HG03196 (cell line): ENCODE data around the gene GLRA2.
A peak's percentile ranks its signal among the peaks of the same experiment; 100 is the strongest.

ENCODE experiments used
- ATAC-seq: cut with Tn5 transposase; IDR thresholded peaks from one replicate; pipeline ENCODE4 v1.9.1; 2021; ENCODE audit not compliant: unreplicated experiment

The GLRA2 gene

DNA sequence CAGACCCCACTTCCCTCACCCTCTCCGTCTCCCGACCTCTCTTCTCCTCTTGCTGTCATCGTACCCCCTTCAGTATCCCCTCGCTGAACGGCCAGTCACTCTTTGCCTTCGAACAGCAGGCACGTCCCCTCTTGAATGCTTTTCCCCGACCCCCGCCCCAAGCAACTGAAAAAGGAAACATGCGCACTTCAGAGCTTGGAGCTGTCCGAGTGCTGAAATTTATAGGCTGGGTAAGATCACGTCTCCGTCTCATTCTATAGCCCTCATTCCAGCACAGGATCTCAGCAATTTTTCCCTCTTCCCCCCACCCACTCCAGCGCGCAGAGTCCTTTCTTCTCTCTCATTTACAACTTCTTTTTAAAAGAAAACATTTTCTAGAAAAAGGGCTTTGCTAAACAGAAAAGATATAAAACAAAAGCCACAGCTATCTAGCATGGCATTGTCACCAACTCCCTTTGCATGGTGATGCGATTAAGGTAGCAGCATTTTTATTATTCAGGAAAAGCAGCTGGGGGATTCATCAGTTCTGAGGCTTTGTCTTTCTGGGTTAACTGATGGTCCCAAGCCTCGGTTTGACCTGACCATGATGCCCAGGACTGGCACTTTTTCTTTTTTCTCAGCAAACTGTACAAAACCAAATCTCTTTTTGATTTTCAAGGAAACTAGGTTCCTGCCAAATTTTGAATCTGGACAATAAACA lies at the start of gene GLRA2:
Gene GLRA2, plus strand, starts transcription at position 247 of the 700 bp plus-strand sequence. CDS start 522 bp downstream, outside the sequence.
- no peak for ATAC-seq

DNA sequence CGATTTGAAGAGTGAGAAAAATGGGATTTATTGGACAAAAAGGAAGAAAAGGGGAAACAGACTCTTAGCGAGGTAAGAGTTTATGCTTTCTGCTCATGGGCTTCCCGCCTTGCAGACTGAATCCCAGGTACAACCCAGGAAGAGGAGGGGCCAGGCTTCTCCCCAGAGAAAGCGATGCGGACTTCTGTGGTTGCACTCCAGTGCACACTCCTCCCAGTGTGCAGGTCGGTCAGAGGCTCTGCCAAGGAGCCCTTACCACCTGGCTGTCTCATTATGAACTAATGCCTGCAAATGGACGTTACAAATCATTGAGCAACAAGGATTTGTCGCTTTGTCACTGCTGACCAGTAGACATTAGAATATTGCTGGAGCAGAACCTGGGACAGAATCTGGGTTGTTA lies 39.9 kb upstream of the GLRA2 start:
- ATAC-seq, result no peak

DNA sequence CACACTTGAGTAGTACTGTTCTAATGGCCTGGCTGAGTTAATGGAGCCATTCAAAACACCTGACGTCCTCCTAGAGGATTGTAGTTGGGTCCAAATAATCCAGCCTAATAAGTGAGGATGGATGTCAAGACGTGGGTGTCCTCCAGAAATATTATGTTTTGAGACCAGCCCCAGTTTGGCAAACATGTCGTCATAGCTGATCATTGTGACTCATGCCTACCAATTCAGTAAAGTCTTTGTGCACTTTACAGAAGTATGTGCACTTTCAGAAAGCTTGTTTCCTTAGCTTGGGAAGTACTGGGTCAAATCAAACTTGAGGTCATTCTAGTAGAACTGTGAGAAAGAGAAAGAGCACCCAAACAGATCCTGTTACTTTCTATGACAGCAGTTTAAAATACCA lies 37.6 kb upstream of the GLRA2 start:
- ATAC-seq, result no peak

DNA sequence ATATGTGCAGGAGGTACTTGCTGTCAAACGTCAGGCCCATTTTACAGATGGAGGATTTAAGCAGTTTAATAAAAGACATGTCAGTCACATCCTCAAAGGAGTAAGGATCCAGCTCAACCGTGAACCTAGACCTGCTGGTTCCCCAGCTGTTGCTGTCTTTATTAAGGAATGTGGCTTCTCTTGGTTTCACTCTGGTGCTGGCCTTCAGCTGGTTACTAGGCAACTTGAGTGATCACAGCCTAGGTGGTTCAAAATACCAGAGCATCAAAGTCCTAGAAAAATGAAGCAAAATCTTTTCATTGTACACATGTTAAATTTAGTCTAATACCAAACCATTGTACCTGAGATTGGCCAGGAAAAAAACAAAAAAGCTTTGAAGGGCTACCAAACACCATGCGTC lies 32.7 kb upstream of the GLRA2 start:
- ATAC-seq, result peak; percentile 24

DNA sequence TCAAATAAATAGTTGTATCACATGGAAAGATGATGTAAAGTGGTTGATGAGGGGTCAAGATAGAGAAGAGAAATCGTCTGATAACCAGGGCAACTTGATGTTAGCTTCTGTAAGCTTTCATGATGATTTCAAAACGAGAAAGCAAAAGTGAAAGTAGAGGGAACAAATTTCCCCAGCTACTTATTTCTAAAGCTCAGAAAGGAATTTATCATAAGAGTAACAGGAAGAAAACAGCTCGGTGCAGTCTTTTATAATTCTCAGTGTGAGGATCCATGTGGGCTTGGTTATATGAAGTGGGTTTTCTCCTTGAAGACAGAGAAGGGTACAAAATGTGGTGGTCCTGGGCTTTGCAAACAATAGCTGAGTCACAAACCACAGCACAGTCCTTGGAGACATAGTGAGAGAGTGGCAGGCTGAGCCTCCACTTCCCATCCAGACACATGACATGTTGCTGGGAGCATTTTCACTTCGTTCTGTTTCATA lies 32.1 kb upstream of the GLRA2 start:
- ATAC-seq, result peak; percentile 73

DNA sequence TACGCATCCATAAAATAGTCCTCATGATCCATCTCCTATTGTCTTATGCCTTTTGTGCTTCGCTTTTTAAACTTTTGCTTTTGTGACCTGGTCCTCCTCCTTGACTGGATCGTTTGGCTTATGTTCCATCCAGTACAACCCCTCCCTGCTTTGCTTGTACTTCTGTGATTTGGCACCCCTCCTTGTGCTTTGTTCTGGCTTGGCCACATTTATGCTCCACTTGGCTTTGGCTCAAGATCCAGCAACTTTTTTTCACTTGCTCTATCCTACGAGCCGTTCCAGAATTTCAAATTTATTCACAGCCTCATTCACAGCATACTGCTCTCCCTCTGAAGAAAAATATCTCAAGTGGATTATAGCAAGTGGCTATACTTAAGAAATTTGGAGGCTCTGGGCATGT lies 28.0 kb upstream of the GLRA2 start:
- ATAC-seq, result no peak

DNA sequence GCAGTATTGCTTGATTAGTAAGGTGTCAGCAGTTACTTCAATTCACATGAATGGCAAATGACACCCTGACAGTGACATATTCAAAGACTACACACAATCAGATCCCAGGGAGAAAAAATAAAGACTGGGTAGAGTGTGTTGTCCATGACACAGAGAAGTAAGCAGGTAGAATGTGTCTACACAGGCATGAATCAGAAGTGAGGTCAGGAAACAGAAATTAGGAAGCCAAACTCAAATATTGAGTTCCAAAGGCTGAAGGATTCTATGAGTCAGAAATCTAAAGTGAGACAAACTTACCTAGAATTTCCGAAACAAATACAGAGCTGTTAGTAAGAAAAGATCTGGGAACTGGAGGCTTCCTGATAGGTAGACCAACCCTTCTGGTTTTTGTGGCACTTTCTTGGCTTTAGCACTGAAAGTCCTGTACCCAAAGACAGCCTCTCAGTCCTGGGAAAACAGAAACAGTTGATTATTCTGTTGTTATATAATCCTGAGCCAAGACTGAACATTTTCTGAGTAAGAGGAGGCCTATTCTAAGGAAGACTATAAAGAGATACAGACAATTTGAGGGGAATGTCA lies 24.3 kb upstream of the GLRA2 start:
- no peak for ATAC-seq

DNA sequence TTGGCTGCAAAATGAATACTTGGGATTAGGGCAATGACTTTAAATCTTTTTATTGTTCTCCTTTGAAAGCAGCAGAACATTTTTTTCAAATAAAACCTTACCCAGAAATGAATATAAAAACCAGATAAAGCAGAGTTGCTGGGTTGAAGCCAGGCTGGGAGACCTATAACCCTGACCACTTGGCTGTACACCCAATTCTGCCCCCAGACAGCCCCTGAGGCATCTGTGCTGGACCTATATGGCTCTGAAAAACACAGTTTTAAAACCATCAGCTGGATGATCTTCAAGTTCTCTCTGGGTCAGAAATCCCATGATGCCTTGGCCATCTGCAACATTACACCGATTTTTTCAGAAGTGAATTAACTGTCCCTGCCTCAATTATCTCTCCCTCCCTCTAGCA lies 23.7 kb upstream of the GLRA2 start:
- no peak for ATAC-seq

DNA sequence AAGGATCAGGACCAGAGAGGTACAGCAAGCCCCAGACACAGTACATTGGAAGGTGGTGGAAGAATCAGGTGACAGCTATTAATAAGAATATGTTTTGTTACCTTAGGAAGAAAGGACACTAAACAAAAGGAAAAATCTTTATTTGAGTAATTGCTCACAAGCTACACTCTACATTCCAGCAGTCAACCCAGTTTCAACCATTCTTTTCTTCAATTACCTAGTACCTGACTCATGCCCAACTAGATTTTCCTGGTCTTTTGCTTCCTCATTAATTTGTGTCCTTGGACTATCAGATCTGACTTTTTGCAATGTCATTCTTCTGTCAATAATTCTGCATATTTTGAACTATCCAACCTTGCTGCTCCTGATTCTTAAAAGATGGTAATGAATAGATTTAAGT lies 22.5 kb upstream of the GLRA2 start:
- ATAC-seq, result no peak

DNA sequence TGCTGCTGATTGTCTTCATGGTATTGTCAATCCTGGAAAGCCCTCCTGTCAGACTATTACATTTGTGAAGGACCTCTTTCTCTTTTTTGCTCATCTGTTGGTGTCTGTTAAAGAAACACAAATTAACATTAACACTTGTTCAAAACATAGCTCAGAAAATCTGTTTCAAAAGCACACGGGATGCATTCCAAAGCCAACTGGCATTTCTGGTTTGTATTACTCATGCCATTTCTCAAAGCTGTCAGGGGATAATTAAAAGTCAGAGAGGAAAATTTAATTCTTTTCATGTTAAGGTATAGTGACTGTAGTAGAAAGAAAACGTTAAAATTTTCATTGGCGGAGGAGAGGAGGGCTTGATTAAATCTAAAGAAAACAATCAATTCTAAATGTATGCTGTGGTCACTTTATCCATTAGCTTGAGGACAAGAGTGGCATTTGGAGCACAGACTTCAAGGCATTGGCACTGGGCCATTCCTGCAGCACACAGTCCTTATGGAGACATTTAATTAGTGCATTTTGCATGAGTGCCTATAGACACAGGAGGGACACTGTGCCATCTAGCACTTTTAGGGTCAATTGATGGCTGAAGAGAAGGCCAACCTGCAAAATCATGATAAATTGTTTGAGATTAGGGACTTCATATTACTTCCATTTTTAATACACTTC lies 21.2 kb upstream of the GLRA2 start:
- no peak for ATAC-seq

DNA sequence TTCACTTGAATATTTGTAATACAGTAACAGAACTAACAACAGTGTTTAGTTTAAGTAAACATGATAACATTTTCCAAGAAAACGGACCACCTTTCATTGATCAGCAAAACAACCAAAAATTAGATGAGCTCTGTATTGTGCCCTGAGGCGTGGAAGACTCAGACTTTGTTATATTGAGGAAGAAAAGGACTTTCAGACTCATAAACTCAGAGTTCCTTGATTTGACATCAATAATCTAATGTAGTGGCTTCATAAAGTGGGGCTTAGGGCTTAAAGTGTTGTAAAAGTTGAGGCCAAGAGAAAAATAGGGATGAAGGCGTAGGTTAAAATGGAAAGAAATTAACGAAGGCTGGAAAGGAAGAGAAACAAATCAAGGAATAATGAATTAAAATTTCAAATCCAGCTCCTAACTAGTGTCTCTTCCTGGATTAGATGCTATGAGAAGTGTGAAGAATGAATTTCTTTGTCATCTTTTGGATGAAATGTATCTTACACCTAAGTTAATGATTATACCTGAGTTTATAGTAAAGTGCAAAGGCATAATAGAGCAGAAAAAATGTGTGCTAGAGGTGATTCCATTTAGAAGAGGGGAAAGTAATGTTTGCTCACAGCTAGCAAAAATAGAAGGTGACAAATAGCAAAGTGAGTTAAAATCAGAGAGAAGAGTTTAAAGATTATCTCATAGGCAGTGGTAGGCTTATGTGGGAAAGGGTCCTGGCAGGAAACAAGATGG lies 19.8 kb upstream of the GLRA2 start:
- no peak for ATAC-seq

DNA sequence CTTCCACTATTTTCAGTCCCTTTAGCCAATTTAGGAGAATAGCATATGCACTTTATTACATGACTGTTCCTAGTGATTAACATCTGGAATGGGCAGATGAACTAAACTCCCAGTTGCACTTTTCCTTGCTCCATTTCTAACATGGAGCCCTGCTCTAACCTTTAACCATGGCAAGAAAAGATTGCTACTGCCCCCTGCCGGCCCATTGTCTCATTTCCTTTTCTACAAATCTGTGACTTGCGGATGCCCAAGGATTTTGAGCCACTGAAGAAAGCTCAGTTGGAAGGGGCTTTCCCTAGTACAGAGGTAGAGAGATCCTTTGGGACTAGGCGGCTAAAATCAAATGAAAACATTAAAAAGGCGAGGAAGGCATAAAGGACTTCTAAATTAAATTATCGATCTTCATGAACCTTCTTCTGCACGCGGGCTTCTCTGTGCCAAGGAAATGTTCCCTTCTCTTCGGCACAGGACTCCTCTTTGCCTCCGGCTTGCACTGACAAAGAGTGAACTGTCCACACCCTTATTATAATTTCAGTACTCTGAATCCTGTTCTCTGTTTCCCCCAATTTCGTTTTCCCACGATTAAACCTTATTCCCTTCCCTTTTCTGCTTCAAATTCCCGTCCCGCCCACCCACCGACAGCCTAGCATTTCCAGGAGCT lies 577 bp upstream of the GLRA2 start:
- no peak for ATAC-seq

DNA sequence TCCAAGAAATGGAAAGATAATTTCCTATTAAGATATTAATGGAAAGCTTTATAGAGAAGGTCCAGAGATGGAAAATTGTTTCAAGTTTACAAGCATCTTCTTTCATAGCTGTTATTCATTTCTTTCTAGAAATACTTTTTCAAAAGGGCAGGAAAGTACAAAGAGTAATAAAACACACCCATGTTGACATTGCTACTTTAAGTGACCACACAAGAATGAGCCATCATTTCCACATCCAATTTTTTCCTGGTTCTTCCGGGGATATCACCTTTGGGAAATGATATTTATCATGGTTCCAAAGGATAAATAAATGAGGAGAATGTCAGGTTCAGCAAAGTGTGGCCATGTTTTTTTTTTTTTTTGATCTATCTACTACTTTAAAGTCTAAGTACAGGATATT lies 4.5 kb downstream of the GLRA2 start:
- no peak for ATAC-seq

DNA sequence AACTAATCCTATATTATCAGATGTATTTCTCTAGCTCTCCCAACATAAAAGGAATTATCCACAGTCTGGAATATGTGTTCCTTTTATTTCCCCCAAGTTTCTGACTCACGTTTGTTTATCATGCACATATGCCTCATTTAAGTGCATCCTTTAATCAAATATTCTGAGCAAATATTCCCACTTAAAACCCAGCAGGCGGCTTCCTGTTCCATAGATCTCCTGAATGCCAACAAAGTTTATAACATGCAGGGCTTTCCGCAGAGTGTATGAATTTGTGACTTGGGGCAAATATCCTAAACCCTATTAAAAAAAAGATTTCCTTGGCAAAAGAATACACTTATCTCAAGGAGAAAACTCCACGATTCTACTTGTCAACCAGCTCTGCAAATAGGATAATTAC lies 16.9 kb downstream of the GLRA2 start:
- ATAC-seq, result no peak

DNA sequence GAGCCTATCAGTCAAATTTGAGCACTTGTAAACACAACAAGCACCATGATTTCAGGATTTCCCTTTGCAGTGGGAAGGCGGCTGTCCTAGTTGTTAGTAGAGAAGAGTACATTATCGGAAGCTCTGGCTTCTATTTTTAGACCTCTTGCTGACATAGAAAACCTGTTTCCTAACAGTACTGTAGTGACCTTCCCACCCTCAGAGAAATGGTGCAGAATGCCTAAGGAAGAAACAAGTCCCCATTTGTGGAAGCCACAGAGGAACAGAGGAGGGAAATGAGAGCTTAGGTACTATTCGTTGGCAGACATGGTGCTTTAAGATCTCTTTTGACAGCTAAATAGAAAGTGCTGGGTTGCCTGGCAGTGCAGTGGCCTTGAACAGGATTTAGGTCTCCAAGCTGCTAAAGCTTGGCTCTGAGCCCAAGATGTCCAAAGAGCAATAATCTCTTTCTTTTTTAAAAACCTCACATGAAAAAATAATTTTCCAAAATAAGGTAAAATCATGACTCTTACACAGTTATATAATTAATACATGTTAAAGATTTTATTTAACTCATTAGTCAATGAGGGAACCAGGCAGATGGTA lies 24.9 kb downstream of the GLRA2 start:
- ATAC-seq, result no peak

DNA sequence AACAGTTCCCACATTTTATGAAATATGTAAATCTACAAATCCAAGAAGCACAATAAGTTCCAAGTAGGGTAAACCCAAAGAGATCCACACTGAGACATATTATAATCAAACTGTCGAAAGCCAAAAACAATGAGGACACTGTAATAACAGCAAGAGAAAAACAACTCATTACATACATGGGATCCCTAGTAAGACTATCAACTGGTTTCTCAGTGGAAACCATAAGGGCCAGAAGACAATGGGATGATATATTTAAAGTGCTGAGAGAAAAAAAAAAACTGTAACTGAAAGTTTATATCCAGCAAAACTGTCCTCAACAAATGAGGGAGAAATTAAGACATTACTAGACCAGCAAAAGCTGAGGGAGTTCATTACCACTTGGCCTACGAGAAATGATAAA lies 34.7 kb downstream of the GLRA2 start:
- no peak for ATAC-seq

DNA sequence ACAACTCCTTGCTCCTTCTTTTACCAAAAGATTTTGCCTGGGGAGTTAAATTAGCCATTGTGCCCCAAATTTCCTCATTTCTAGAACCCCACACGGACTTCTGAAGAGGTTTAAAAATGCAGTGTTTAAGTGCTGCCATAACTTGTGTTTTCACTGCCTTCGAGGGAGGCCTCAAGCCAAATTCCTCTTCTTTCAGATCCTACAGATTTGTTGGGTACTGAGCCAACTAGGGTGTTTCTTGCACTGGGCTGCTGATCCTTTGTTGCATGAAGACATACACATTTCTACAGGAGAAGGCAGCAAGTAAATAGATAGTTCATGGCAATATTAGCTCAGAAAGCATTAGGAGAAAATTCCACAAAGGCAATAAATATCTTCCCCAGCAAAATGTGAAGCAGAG lies 43.8 kb downstream of the GLRA2 start:
- ATAC-seq, result no peak

DNA sequence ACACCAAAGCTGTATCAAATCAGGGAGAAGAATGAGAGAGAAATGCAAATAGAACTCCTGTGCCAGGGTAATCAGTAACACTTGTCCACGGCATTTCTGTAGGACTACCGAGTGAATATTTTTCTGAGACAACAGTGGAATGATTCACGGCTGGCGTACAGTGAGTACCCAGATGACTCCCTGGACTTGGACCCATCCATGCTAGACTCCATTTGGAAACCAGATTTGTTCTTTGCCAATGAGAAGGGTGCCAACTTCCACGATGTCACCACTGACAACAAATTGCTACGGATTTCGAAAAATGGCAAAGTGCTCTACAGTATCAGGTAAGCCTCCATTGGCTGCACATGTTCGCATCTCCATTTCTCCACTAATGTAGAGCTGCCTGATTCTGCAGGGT lies 51.7 kb downstream of the GLRA2 start:
- no peak for ATAC-seq

DNA sequence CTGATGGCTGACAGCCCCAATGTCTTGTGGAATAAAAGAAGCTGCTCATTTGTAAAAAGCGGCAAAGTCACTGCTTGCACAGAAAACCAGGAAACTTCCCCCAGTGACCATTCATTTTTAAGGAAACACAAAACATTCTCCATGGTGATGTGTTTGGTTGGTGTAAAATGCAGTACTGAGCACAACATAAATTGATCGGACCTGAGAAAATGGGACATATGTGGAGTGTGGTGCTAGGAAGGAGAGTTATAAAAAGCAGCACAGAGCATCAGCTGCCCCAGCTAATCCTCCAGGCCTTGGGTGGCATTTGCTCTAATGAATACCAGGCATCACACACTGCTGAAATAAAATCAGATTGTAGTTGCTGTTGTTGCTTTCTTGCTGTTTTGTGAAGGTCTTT lies 55.2 kb downstream of the GLRA2 start:
- no peak for ATAC-seq

DNA sequence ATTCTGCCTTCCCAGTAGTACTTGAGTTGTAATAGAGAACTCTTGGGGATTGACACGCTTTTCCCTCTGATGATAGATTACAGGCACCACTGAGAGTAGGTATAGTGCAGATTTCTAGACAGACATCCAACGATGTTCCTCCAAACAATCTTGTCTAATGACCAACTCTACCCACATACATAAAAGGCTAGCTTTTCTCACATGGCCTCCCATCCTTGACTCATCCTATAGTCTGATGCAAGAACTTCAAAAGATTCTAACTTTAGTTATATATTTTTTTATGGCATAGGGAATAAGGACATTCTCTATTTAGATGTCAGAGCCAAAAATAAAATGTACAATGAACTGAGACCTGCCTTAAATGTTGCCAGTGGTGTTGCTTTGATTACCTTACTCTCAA lies 60.9 kb downstream of the GLRA2 start:
- no peak for ATAC-seq
